GM19043 (cell line): ENCODE measurements around the gene BRF1.
"Not testable (repeated sequence)": the region's sequence is repeated elsewhere in the genome, so short reads cannot be mapped to it uniquely, and the experiment has no call there.

Experiments
- ATAC-seq: cut with Tn5 transposase; IDR thresholded peaks from one replicate; pipeline ENCODE4 v1.9.1; 2021; ENCODE audit warnings: low read depth; ENCODE audit not compliant: unreplicated experiment

Gene BRF1

GRCh38 chr14:105300542-105301102 lies at the start of gene BRF1:
Gene BRF1 (minus strand): TSS chr14:105301001. CDS start chr14:105300629, 372 bp downstream.
- peak; percentile 91 for ATAC-seq

- ATAC-seq, result no peak
These were observed 49.2 kb upstream of the BRF1 start for GRCh38 chr14:105349992-105350391.

- no peak for ATAC-seq
These were observed 48.3 kb upstream of the BRF1 start for GRCh38 chr14:105348945-105349699.

- ATAC-seq, result no peak
These were observed 47.6 kb upstream of the BRF1 start for GRCh38 chr14:105348169-105348944.

GRCh38 chr14:105347587-105347968 lies 46.8 kb upstream of the BRF1 start:
- ATAC-seq, result no peak

- no peak for ATAC-seq
These were observed 46.2 kb upstream of the BRF1 start for GRCh38 chr14:105346876-105347586.

GRCh38 chr14:105346200-105346533 lies 45.4 kb upstream of the BRF1 start:
- ATAC-seq, result no peak

- ATAC-seq, result no peak
These were observed 42.4 kb upstream of the BRF1 start for GRCh38 chr14:105343194-105343593.

- ATAC-seq, result no peak
These were observed 40.3 kb upstream of the BRF1 start for GRCh38 chr14:105340821-105341733.

- no peak for ATAC-seq
These were observed 37.4 kb upstream of the BRF1 start for GRCh38 chr14:105337966-105338741.

- ATAC-seq, result no peak
These were observed 36.6 kb upstream of the BRF1 start for GRCh38 chr14:105337433-105337832.

- ATAC-seq, result no peak
These were observed 35.9 kb upstream of the BRF1 start for GRCh38 chr14:105336477-105337287.

- ATAC-seq, result no peak
These were observed 35.1 kb upstream of the BRF1 start for GRCh38 chr14:105335735-105336476.

GRCh38 chr14:105335231-105335542 lies 34.4 kb upstream of the BRF1 start:
- not testable (repeated sequence) for ATAC-seq

- ATAC-seq, result no peak
These were observed 33.8 kb upstream of the BRF1 start for GRCh38 chr14:105334383-105335230.

GRCh38 chr14:105333613-105334364 lies 33.0 kb upstream of the BRF1 start:
- ATAC-seq, result no peak
